ENCODE measurements around the gene S100B. TPM values are rescaled to one million over a fixed set of nuclear protein-coding genes. Genes with fewer than 3 reads are reported as not detected.

The S100B gene
- total and polyA plus RNA-seq, 2 donors (not counting 3 experiments of a cell fraction or from before 2014, with no cell fraction given) = not detected

DNA sequence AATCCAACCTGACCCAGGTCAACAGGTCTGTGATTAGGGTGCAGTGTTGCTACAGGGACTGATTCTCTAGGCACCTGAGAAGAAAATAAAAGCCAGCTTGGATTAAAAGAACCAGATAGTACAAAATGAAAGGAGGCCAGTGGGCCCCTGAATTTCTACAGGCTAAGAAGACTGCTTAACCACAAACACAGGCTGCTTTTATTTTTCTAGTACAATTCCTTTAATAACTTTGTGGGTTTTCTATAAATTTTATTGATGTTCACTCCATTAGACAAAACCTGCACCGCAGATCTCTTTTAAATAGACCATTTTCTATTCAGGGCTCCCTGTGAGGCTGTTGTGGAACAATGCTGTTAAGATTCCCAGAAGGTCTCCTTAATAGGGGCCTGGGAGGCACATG is 20.9 kb upstream of the S100B start:
- ChIA-PET CTCF (no interaction called here), POLR2A (no interaction called here)
- Histone ChIP-seq H3K27me3 (ENCODE audit: control insufficient read depth in 2 of 2, insufficient read depth in 2 of 2, low read length in 2 of 2) (peaks cover 0 to 12% of the 10 kb centered on the region in 2 experiments), H3K4me3 (replicated peaks in 1 of 3; ENCODE audit: insufficient read depth in 1 of 3, low read depth in 1 of 3, low read length in 3 of 3) (no peak overlapping the region), H3K4me1 (ENCODE audit: control insufficient read depth, extremely low read depth, insufficient read depth, low read length) (no peaks in the 10 kb centered on the region), H3K9me3 (replicated peaks; ENCODE audit: control insufficient read depth, insufficient read depth, low read length) (no peaks in the 10 kb centered on the region), H3K9ac (replicated peaks; ENCODE audit: extremely low read depth, insufficient read depth, low read length) (no peak overlapping the region), H3K9me1 (replicated peaks; ENCODE audit: control insufficient read depth, extremely low read depth, insufficient read depth, low read length) (no peaks in the 10 kb centered on the region), H3K79me2 (ENCODE audit: control insufficient read depth, insufficient read depth, low read length) (no peaks in the 10 kb centered on the region), H3K27ac (ENCODE audit: insufficient read depth, low read depth, low read length) (no peak overlapping the region), H4K20me1 (replicated peaks; ENCODE audit: control insufficient read depth, extremely low read depth, insufficient read depth, low read length) (no peaks in the 10 kb centered on the region), H3K36me3 (ENCODE audit: control insufficient read depth in 2 of 2, extremely low read depth in 1 of 2, insufficient read depth in 2 of 2, low read length in 2 of 2) (no peaks in the 10 kb centered on the region), H3K4me2 (ENCODE audit: insufficient read depth, low read length) (no peak overlapping the region), H2AFZ (ENCODE audit: low read depth, low read length) (no peak overlapping the region)
- dilution Hi-C loops (cut with MboI; ENCODE audit: extremely low pct_ligation_motif_present, low sequenced_read_pairs) = no loop called here
- intact Hi-C loops (cut with micrococcal nuclease) = no loop called here
- no peak for TF ChIP-seq MYC (IDR thresholded peaks at IDR 0.05; ENCODE audit: low read depth, low read length)
- no peak for TF ChIP-seq GATA2 (IDR thresholded peaks at IDR 0.05; ENCODE audit: insufficient read depth, insufficient read length, low read depth, low read length)
- TF ChIP-seq EZH2 (IDR thresholded peaks at IDR 0.05; ENCODE audit: borderline replicate concordance, low read depth, low read length, severe bottlenecking) = no peak
- TF ChIP-seq POLR2A (IDR thresholded peaks at IDR 0.05; ENCODE audit: low read depth, low read length) = no peak
- TF ChIP-seq FOS (IDR thresholded peaks at IDR 0.05; ENCODE audit: borderline replicate concordance, insufficient read depth, low read length) = no peak
- no peak for TF ChIP-seq MAX (IDR thresholded peaks at IDR 0.05; ENCODE audit: insufficient read depth, insufficient read length)
- TF ChIP-seq JUN (IDR thresholded peaks at IDR 0.05; ENCODE audit: borderline replicate concordance, insufficient read depth, insufficient read length, low read depth) = no peak
- no peak for TF ChIP-seq POLR2AphosphoS5 (IDR thresholded peaks at IDR 0.05; ENCODE audit: insufficient read depth, low read depth, low read length)
- no peak for DNase-seq (ENCODE audit: low read depth, low spot score)
- FAIRE-seq = no peak
- BruUV-seq (replicated peaks) = no TSS peak

DNA sequence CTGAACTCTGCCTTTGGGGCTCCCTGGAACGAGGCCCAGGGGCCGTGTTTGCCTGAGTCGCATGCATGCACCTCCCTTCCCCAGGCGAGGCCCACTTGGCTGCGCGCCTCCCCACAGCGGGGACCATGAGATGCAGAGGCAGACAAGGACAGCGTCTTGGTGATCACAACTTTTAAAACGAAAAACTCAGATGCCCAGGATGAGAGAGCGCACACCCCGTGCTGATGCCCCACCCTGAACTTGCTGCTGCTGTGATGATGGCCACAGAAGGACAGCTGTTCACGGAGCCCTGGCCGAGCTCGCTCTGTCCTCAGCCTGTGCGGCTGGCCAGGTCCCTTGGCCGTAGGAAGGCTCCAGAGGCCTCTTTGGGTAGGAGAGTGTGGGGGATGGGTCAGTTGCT is 19.2 kb upstream of the S100B start:
- Histone ChIP-seq H3K9ac (replicated peaks; ENCODE audit: extremely low read depth, insufficient read depth, low read length) (no peak overlapping the region), H3K27me3 (ENCODE audit: control insufficient read depth in 2 of 2, insufficient read depth in 2 of 2, low read length in 2 of 2) (peaks cover 6 to 15% of the 10 kb centered on the region in 2 experiments), H3K36me3 (ENCODE audit: control insufficient read depth in 2 of 2, extremely low read depth in 1 of 2, insufficient read depth in 2 of 2, low read length in 2 of 2) (no peaks in the 10 kb centered on the region), H4K20me1 (replicated peaks; ENCODE audit: control insufficient read depth, extremely low read depth, insufficient read depth, low read length) (no peaks in the 10 kb centered on the region), H2AFZ (ENCODE audit: low read depth, low read length) (no peak overlapping the region), H3K4me3 (replicated peaks in 1 of 3; ENCODE audit: insufficient read depth in 1 of 3, low read depth in 1 of 3, low read length in 3 of 3) (no peak overlapping the region), H3K4me2 (ENCODE audit: insufficient read depth, low read length) (no peak overlapping the region), H3K4me1 (ENCODE audit: control insufficient read depth, extremely low read depth, insufficient read depth, low read length) (no peaks in the 10 kb centered on the region), H3K9me3 (replicated peaks; ENCODE audit: control insufficient read depth, insufficient read depth, low read length) (no peaks in the 10 kb centered on the region), H3K79me2 (ENCODE audit: control insufficient read depth, insufficient read depth, low read length) (no peaks in the 10 kb centered on the region), H3K27ac (ENCODE audit: insufficient read depth, low read depth, low read length) (no peak overlapping the region), H3K9me1 (replicated peaks; ENCODE audit: control insufficient read depth, extremely low read depth, insufficient read depth, low read length) (no peaks in the 10 kb centered on the region)
- no peak for TF ChIP-seq EZH2 (IDR thresholded peaks at IDR 0.05; ENCODE audit: borderline replicate concordance, low read depth, low read length, severe bottlenecking)
- TF ChIP-seq MYC (IDR thresholded peaks at IDR 0.05; ENCODE audit: low read depth, low read length) = no peak
- no peak for TF ChIP-seq POLR2AphosphoS5 (IDR thresholded peaks at IDR 0.05; ENCODE audit: insufficient read depth, low read depth, low read length)
- no peak for TF ChIP-seq CTCF (IDR thresholded peaks at IDR 0.05; ENCODE audit: extremely low read depth in 1 of 2, insufficient read depth in 1 of 2, low read depth in 1 of 2, low read length in 2 of 2)
- no peak for TF ChIP-seq POLR2A (IDR thresholded peaks at IDR 0.05; ENCODE audit: low read depth, low read length)
- TF ChIP-seq JUN (IDR thresholded peaks at IDR 0.05; ENCODE audit: borderline replicate concordance, insufficient read depth, insufficient read length, low read depth) = no peak
- TF ChIP-seq MAX (IDR thresholded peaks at IDR 0.05; ENCODE audit: insufficient read depth, insufficient read length) = no peak
- no peak for TF ChIP-seq GATA2 (IDR thresholded peaks at IDR 0.05; ENCODE audit: insufficient read depth, insufficient read length, low read depth, low read length)
- no peak for TF ChIP-seq FOS (IDR thresholded peaks at IDR 0.05; ENCODE audit: borderline replicate concordance, insufficient read depth, low read length)
- ChIA-PET POLR2A (no interaction called here), CTCF (no interaction called here)
- intact Hi-C loops (cut with micrococcal nuclease) (no loop called here), dilution Hi-C loops (cut with MboI; ENCODE audit: extremely low pct_ligation_motif_present, low sequenced_read_pairs) (no loop called here)
- FAIRE-seq (no peak), DNase-seq (ENCODE audit: low read depth, low spot score) (no peak)
- BruUV-seq (replicated peaks) = no TSS peak

All from endothelial cell of umbilical vein (primary cell).